ENCODE results near the gene SCP2.

DNA sequence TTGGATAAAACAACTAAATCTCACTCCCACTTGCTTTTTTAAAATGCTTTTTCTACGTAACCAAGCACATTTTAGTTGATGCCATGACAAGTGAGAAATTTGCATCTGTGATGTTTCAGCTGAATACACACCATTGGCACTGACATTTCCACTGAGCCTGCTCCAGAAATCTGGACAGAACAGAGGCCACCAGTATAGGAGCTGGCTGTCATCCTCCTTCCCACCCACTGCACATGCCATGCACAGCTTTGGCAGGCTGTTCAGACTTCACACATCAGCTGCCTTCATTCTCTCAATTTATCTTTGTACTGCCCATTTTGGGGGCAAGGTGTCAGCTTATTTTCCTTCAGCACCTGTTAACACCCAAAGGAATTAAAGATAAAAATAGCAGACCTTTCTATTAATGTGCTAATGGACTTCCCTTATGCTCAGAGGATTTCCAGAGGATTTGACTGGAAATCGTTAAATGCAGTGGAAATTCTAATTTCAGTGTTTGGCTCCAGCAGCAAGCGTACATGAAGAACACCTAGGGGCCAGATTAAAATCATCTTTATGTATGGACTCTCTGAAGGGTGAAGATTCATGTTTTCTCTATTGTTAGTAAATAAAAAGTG is 122.0 kb downstream of the SCP2 start:
- TF ChIP-seq CTCF (IDR thresholded peaks at IDR 0.05; ENCODE audit: insufficient read depth, low read length, poor library complexity, severe bottlenecking) (no peak), EZH2phosphoT487 (conservative IDR thresholded peaks at IDR 0.05; ENCODE audit: low read length) (no peak)
